ENCODE measurements around the gene CLK3.

- no peak for TF ChIP-seq CTCF (IDR thresholded peaks at IDR 0.05)
- TF ChIP-seq EP300 (IDR thresholded peaks at IDR 0.05) = no peak
- TF ChIP-seq MAZ (IDR thresholded peaks at IDR 0.05; ENCODE audit: borderline replicate concordance, low read depth, low read length) = no peak
- TF ChIP-seq, protein P1, sequence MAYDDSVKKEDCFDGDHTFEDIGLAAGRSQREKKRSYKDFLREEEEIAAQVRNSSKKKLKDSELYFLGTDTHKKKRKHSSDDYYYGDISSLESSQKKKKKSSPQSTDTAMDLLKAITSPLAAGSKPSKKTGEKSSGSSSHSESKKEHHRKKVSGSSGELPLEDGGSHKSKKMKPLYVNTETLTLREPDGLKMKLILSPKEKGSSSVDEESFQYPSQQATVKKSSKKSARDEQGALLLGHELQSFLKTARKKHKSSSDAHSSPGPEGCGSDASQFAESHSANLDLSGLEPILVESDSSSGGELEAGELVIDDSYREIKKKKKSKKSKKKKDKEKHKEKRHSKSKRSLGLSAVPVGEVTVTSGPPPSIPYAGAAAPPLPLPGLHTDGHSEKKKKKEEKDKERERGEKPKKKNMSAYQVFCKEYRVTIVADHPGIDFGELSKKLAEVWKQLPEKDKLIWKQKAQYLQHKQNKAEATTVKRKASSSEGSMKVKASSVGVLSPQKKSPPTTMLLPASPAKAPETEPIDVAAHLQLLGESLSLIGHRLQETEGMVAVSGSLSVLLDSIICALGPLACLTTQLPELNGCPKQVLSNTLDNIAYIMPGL (CRISPR knock-in tag; IDR thresholded peaks at IDR 0.05; ENCODE audit: borderline replicate concordance) = no peak
- TF ChIP-seq, protein P2, sequence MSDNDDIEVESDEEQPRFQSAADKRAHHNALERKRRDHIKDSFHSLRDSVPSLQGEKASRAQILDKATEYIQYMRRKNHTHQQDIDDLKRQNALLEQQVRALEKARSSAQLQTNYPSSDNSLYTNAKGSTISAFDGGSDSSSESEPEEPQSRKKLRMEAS (IDR thresholded peaks at IDR 0.05) = no peak
Measured at GRCh38 chr15:74616366-74616939, 817 bp downstream of the CLK3 start.
